ENCODE data around the gene LDLRAD1. TPM values are rescaled to one million over a fixed set of nuclear protein-coding genes. Genes with fewer than 3 reads are reported as not detected.

LDLRAD1 gene
- total and polyA plus RNA-seq, 10 of the 15 experiments (the other 5 are each of a cell fraction or from before 2014, with no cell fraction given) = not detected

- TF ChIP-seq, protein P1, sequence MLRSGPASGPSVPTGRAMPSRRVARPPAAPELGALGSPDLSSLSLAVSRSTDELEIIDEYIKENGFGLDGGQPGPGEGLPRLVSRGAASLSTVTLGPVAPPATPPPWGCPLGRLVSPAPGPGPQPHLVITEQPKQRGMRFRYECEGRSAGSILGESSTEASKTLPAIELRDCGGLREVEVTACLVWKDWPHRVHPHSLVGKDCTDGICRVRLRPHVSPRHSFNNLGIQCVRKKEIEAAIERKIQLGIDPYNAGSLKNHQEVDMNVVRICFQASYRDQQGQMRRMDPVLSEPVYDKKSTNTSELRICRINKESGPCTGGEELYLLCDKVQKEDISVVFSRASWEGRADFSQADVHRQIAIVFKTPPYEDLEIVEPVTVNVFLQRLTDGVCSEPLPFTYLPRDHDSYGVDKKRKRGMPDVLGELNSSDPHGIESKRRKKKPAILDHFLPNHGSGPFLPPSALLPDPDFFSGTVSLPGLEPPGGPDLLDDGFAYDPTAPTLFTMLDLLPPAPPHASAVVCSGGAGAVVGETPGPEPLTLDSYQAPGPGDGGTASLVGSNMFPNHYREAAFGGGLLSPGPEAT (IDR thresholded peaks at IDR 0.05; ENCODE audit: low read depth) = no peak
- TF ChIP-seq, protein P2, sequence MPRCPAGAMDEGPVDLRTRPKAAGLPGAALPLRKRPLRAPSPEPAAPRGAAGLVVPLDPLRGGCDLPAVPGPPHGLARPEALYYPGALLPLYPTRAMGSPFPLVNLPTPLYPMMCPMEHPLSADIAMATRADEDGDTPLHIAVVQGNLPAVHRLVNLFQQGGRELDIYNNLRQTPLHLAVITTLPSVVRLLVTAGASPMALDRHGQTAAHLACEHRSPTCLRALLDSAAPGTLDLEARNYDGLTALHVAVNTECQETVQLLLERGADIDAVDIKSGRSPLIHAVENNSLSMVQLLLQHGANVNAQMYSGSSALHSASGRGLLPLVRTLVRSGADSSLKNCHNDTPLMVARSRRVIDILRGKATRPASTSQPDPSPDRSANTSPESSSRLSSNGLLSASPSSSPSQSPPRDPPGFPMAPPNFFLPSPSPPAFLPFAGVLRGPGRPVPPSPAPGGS (IDR thresholded peaks at IDR 0.05; ENCODE audit: borderline replicate concordance, insufficient read depth, low read depth, low read length, poor library complexity, severe bottlenecking) = no peak
- TF ChIP-seq YBX1 (IDR thresholded peaks at IDR 0.05) = no peak
- TF ChIP-seq, protein P3, sequence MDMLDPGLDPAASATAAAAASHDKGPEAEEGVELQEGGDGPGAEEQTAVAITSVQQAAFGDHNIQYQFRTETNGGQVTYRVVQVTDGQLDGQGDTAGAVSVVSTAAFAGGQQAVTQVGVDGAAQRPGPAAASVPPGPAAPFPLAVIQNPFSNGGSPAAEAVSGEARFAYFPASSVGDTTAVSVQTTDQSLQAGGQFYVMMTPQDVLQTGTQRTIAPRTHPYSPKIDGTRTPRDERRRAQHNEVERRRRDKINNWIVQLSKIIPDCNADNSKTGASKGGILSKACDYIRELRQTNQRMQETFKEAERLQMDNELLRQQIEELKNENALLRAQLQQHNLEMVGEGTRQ (IDR thresholded peaks at IDR 0.05; ENCODE audit: borderline replicate concordance, low read depth, low read length) = no peak
- no peak for TF ChIP-seq KAT2A (conservative IDR thresholded peaks at IDR 0.05; ENCODE audit: control insufficient read depth, low read depth, low read length)
- TF ChIP-seq HSF1 (IDR thresholded peaks at IDR 0.05; ENCODE audit: low read depth, low read length) = no peak
- TF ChIP-seq RAD21 (IDR thresholded peaks at IDR 0.05; ENCODE audit: insufficient read depth, low read depth, low read length) = no peak
- no peak for TF ChIP-seq ZNF592 (IDR thresholded peaks at IDR 0.05)
- TF ChIP-seq HCFC1 (IDR thresholded peaks at IDR 0.05; ENCODE audit: low read length) = no peak
- TF ChIP-seq CBX5 (IDR thresholded peaks at IDR 0.05; ENCODE audit: low read depth) = no peak
- TF ChIP-seq MEF2A (IDR thresholded peaks at IDR 0.05; ENCODE audit: insufficient read depth, low read depth, low read length) = no peak
- no peak for TF ChIP-seq EP300 (IDR thresholded peaks at IDR 0.05; ENCODE audit: borderline replicate concordance in 1 of 2, control insufficient read depth in 1 of 2, low read depth in 2 of 2, low read length in 2 of 2)
- TF ChIP-seq SUZ12 (IDR thresholded peaks at IDR 0.05; ENCODE audit: unreplicated experiment) = no peak
- no peak for TF ChIP-seq BCL11A (IDR thresholded peaks at IDR 0.05; ENCODE audit: low read depth, low read length)
These were observed 46.3 kb upstream of the LDLRAD1 start (continued) for GRCh38 chr1:54064299-54064698.
